Bronchial epithelial cell (primary cell): ENCODE results near the gene RAPGEF2. TPM values are rescaled to one million over a fixed set of nuclear protein-coding genes. Genes with fewer than 3 reads are reported as not detected.

Experiments
- DNase-seq: peaks from one replicate; pipeline ENCODE4 v3.0.0-alpha.2; 2010; ENCODE audit warnings: low read depth
- FAIRE-seq: peaks from 2 replicates; lab custom pipeline; 2011; peaks lifted over from hg19 to GRCh38; lab: Jason Lieb, UNC
- H3K27me3 ChIP-seq: 2 replicates; pipeline ENCODE4 v1.5.1; 2011; ENCODE audit warnings: low read length; ENCODE audit not compliant: control insufficient read depth, insufficient read depth
- H3K36me3 ChIP-seq: 2 replicates; pipeline ENCODE4 v1.5.1; 2011; ENCODE audit warnings: low read length; ENCODE audit not compliant: control insufficient read depth, insufficient read depth
- H3K4me3 ChIP-seq: 2 replicates; pipeline ENCODE4 v1.5.1; 2011; ENCODE audit warnings: mild to moderate bottlenecking, low read depth, low read length, control low read depth
- total RNA-seq: library from RNA; depleted of rRNA; stranded (reverse); fragments of >200 nt; gene quantifications from 2 replicates; pipeline ENCODE4 v1.2.1, GENCODE V29; 2014
- TF ChIP-seq, protein P1 (sequence below): IDR thresholded peaks from 2 replicates; pipeline ENCODE4 v1.5.1; 2011; ENCODE audit warnings: mild to moderate bottlenecking, moderate library complexity, low read length, control low read depth, inconsistent platforms; ENCODE audit not compliant: insufficient read depth, severe bottlenecking

The RAPGEF2 gene
- total RNA-seq, 1 donor from 2014 or later = 37.6 TPM

GRCh38 chr4:159143687-159144086, 40.8 kb downstream of the RAPGEF2 start:
- no peaks in the 10 kb centered on the region for H3K36me3 ChIP-seq
- H3K27me3 ChIP-seq = no peaks in the 10 kb centered on the region
- no peak overlapping the region for H3K4me3 ChIP-seq
- no peak for FAIRE-seq
- no peak for DNase-seq
- TF ChIP-seq, protein P1, sequence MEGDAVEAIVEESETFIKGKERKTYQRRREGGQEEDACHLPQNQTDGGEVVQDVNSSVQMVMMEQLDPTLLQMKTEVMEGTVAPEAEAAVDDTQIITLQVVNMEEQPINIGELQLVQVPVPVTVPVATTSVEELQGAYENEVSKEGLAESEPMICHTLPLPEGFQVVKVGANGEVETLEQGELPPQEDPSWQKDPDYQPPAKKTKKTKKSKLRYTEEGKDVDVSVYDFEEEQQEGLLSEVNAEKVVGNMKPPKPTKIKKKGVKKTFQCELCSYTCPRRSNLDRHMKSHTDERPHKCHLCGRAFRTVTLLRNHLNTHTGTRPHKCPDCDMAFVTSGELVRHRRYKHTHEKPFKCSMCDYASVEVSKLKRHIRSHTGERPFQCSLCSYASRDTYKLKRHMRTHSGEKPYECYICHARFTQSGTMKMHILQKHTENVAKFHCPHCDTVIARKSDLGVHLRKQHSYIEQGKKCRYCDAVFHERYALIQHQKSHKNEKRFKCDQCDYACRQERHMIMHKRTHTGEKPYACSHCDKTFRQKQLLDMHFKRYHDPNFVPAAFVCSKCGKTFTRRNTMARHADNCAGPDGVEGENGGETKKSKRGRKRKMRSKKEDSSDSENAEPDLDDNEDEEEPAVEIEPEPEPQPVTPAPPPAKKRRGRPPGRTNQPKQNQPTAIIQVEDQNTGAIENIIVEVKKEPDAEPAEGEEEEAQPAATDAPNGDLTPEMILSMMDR = no peak

DNA sequence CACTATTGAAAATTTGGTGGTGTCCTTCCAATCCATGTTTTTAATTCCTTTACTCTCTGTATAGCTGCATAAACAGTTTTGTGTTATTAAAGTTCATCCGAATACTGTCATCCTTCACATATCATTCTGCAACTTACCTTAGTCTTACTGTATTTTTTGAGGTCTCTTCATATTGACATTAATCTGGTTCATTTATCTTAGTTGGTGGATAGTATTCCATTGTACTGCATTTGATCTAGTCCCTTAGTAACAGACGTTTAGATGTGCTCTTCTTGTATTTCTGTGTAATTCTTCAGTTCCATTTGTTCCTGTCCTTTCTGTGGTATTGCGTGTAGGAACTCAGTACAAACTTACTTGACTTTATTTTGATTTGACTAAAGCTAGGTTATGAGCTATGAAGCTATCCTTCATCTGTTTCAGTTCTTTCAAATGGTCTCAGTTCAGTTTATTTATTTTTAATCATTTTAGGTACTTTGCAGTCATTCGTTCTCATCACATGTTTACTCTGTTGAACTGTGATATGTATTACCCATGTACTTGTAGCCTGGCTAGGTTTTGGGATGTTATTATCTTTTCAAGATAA, 41.3 kb downstream of the RAPGEF2 start:
- no peak for FAIRE-seq
- Histone ChIP-seq H3K36me3 (no peaks in the 10 kb centered on the region), H3K4me3 (no peak overlapping the region), H3K27me3 (no peaks in the 10 kb centered on the region)
- DNase-seq = no peak
- TF ChIP-seq, protein P1 = no peak

DNA sequence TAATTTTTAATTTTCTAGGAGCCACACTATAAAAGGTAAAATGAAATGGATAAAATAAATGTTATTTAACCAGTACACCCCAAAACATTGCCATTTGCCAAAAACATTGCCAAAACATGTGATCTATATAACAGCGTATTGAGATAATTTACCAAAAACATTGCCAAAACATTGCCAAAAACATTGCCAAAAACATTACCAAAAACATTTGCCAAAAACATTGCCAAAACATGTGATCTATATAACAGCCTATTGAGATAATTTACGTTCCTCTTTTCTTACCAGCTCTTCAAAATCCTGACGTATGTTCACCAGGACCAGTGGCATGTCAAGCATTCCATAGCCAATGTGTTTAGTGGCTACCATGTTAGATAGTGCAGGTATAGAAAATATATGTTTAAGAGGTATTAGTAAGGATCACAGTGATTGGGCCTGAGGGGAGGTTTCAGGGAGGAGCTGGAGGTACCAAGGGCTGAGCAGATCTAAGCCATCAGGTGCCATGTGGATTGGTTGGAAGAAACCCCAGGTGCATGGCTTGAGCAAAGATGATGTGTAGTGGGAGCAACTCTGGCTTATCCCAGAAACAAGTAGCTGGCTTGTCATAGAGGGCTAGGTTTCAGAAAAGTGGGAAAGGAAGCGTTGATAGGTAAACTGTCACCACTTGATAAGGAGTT, 42.6 kb downstream of the RAPGEF2 start:
- TF ChIP-seq, protein P1 = no peak
- FAIRE-seq (no peak), DNase-seq (no peak)
- Histone ChIP-seq H3K27me3 (no peaks in the 10 kb centered on the region), H3K4me3 (no peak overlapping the region), H3K36me3 (no peaks in the 10 kb centered on the region)

DNA sequence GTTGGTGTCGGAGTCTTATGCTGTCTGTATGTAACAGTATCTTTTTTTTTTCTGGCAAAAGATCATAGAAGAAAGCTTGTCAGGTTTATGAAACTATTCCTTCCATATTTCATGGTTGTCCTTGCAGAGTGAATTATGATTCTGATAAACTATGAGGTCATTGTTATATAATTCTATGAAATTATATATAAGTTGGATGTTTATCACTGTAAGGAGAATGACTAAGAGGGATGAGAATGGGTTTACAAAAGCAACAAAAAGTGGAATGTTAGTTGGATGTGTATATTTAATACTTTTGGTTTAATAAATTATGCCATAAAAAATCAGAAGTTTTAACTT, 43.1 kb downstream of the RAPGEF2 start:
- DNase-seq (peak; percentile 9), FAIRE-seq (no peak)
- TF ChIP-seq, protein P1 = no peak
- no peaks in the 10 kb centered on the region for H3K27me3 ChIP-seq
- H3K4me3 ChIP-seq = no peak overlapping the region
- no peaks in the 10 kb centered on the region for H3K36me3 ChIP-seq

- no peaks in the 10 kb centered on the region for H3K36me3 ChIP-seq
- no peaks in the 10 kb centered on the region for H3K27me3 ChIP-seq
- FAIRE-seq (no peak), DNase-seq (peak; percentile 56)
- TF ChIP-seq, protein P1 = no peak
- H3K4me3 ChIP-seq = no peak overlapping the region
These were observed 43.6 kb downstream of the RAPGEF2 start for GRCh38 chr4:159146488-159146887.
